ENCODE measurements around the gene ZNF710. TPM values are rescaled to one million over a fixed set of nuclear protein-coding genes. Genes with fewer than 3 reads are reported as not detected.

ZNF710 gene
- total and polyA plus RNA-seq, 2 of the 13 experiments (the other 11 are each of a cell fraction or from before 2014, with no cell fraction given), result 4.7 to 20.6 TPM

GRCh38 chr15:90054618-90055097 lies 53.5 kb downstream of the ZNF710 start (continued):
- TF ChIP-seq ZNF136 (CRISPR knock-in tag; IDR thresholded peaks at IDR 0.05; ENCODE audit: low read depth) (peak; percentile 36; the same call in 1 of the 2 replicates), HIC2 (CRISPR knock-in tag; IDR thresholded peaks at IDR 0.05; ENCODE audit: low read depth) (peak; percentile 50; the same call in 1 of the 2 replicates), ZBTB42 (CRISPR knock-in tag; IDR thresholded peaks at IDR 0.05) (peak; percentile 93), KLF12 (CRISPR knock-in tag; IDR thresholded peaks at IDR 0.05; ENCODE audit: borderline replicate concordance) (peak; percentile 47; the same call in 1 of the 2 replicates), ISL2 (CRISPR knock-in tag; IDR thresholded peaks at IDR 0.05) (peak; percentile 70; the same call in 1 of the 2 replicates), POGZ (CRISPR knock-in tag; IDR thresholded peaks at IDR 0.05) (0 out of 2 replicates have a peak, but pooled peaks have one; percentile 29), PPARG (CRISPR knock-in tag; conservative IDR thresholded peaks at IDR 0.05) (peak; percentile 12; the same call in 1 of the 2 replicates), SP1 (IDR thresholded peaks at IDR 0.05) (no peak), SP1 (CRISPR knock-in tag; IDR thresholded peaks at IDR 0.05) (0 out of 2 replicates have a peak, but pooled peaks have one; percentile 25), HNF4A (CRISPR knock-in tag; IDR thresholded peaks at IDR 0.05) (peak; percentile 71), ZNF224 (CRISPR knock-in tag; IDR thresholded peaks at IDR 0.05) (no peak), SKI (IDR thresholded peaks at IDR 0.05; ENCODE audit: partially characterized antibody) (peak; percentile 96), ZMYM4 (CRISPR knock-in tag; IDR thresholded peaks at IDR 0.05) (0 out of 2 replicates have a peak, but pooled peaks have one; percentile 15), ZNF737 (CRISPR knock-in tag; IDR thresholded peaks at IDR 0.05; ENCODE audit: borderline replicate concordance) (no peak), DPF2 (CRISPR knock-in tag; IDR thresholded peaks at IDR 0.05; ENCODE audit: borderline replicate concordance, low read depth) (peak; percentile 38; the same call in 1 of the 2 replicates), FOXJ3 (CRISPR knock-in tag; IDR thresholded peaks at IDR 0.05; ENCODE audit: borderline replicate concordance) (peak; percentile 62; the same call in 1 of the 2 replicates), ZNF570 (CRISPR knock-in tag; IDR thresholded peaks at IDR 0.05; ENCODE audit: borderline replicate concordance) (no peak), TBX2 (CRISPR knock-in tag; IDR thresholded peaks at IDR 0.05; ENCODE audit: borderline replicate concordance) (peak; percentile 68; the same call in 1 of the 2 replicates), GZF1 (CRISPR knock-in tag; IDR thresholded peaks at IDR 0.05) (no peak), ASH2L (IDR thresholded peaks at IDR 0.05; ENCODE audit: insufficient read length, low read depth, low read length) (peak; percentile 45), ZBTB43 (CRISPR knock-in tag; conservative IDR thresholded peaks at IDR 0.05) (0 out of 2 replicates have a peak, but pooled peaks have one; percentile 28), KDM4B (CRISPR knock-in tag; IDR thresholded peaks at IDR 0.05) (no peak)
- TF ChIP-seq, protein P1, sequence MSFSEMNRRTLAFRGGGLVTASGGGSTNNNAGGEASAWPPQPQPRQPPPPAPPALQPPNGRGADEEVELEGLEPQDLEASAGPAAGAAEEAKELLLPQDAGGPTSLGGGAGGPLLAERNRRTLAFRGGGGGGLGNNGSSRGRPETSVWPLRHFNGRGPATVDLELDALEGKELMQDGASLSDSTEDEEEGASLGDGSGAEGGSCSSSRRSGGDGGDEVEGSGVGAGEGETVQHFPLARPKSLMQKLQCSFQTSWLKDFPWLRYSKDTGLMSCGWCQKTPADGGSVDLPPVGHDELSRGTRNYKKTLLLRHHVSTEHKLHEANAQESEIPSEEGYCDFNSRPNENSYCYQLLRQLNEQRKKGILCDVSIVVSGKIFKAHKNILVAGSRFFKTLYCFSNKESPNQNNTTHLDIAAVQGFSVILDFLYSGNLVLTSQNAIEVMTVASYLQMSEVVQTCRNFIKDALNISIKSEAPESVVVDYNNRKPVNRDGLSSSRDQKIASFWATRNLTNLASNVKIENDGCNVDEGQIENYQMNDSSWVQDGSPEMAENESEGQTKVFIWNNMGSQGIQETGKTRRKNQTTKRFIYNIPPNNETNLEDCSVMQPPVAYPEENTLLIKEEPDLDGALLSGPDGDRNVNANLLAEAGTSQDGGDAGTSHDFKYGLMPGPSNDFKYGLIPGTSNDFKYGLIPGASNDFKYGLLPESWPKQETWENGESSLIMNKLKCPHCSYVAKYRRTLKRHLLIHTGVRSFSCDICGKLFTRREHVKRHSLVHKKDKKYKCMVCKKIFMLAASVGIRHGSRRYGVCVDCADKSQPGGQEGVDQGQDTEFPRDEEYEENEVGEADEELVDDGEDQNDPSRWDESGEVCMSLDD (CRISPR knock-in tag; IDR thresholded peaks at IDR 0.05; ENCODE audit: borderline replicate concordance), result 0 out of 2 replicates have a peak, but pooled peaks have one; percentile 48

Measured in HepG2 (cell line).